ENCODE results near the gene ATP5IF1. TPM values are rescaled to one million over a fixed set of nuclear protein-coding genes. Genes with fewer than 3 reads are reported as not detected.
A peak's percentile ranks its signal among the peaks of the same experiment; 100 is the strongest.

The ATP5IF1 gene
- total and polyA plus RNA-seq, 4 donors: 89.1 to 310 (median 245) TPM

- peaks cover 71% of the 10 kb centered on the region for H3K36me3 ChIP-seq (ENCODE audit: control insufficient read depth, insufficient read depth, low read length)
- H3K9me3 ChIP-seq (ENCODE audit: control insufficient read depth, insufficient read depth, low read length): no peaks in the 10 kb centered on the region
- no peak overlapping the region for H3K4me3 ChIP-seq (ENCODE audit: low read depth, low read length)
- H3K27me3 ChIP-seq (ENCODE audit: control insufficient read depth, insufficient read depth, low read length): no peaks in the 10 kb centered on the region
- 100% methylated on average over 3 of the region's 5 CpGs for WGBS (ENCODE audit: insufficient coverage)
- H3K4me1 ChIP-seq (ENCODE audit: control insufficient read depth, insufficient read depth, low read length): peaks cover 4% of the 10 kb centered on the region
- H3K27ac ChIP-seq (ENCODE audit: low read depth, low read length): no peak overlapping the region
- no peak for DNase-seq (ENCODE audit: low read depth in 4 of 6, low spot score in 6 of 6)
Measured at GRCh38 chr1:28278763-28279162, 42.8 kb downstream of the ATP5IF1 start.

- 100% methylated on average over 4 of the region's 7 CpGs for WGBS (ENCODE audit: insufficient coverage)
- H3K4me1 ChIP-seq (ENCODE audit: control insufficient read depth, insufficient read depth, low read length): peaks cover 4% of the 10 kb centered on the region
- H3K27me3 ChIP-seq (ENCODE audit: control insufficient read depth, insufficient read depth, low read length): no peaks in the 10 kb centered on the region
- no peak overlapping the region for H3K4me3 ChIP-seq (ENCODE audit: low read depth, low read length)
- no peak overlapping the region for H3K27ac ChIP-seq (ENCODE audit: low read depth, low read length)
- H3K9me3 ChIP-seq (ENCODE audit: control insufficient read depth, insufficient read depth, low read length): no peaks in the 10 kb centered on the region
- H3K36me3 ChIP-seq (ENCODE audit: control insufficient read depth, insufficient read depth, low read length): peaks cover 64% of the 10 kb centered on the region
- DNase-seq (ENCODE audit: low read depth in 4 of 6, low spot score in 6 of 6): no peak
Measured at GRCh38 chr1:28279721-28280120, 43.8 kb downstream of the ATP5IF1 start.

- Histone ChIP-seq H3K27me3 (ENCODE audit: control insufficient read depth, insufficient read depth, low read length) (no peaks in the 10 kb centered on the region), H3K36me3 (ENCODE audit: control insufficient read depth, insufficient read depth, low read length) (peaks cover 60% of the 10 kb centered on the region), H3K9me3 (ENCODE audit: control insufficient read depth, insufficient read depth, low read length) (no peaks in the 10 kb centered on the region), H3K4me1 (ENCODE audit: control insufficient read depth, insufficient read depth, low read length) (peaks cover 4% of the 10 kb centered on the region), H3K27ac (ENCODE audit: low read depth, low read length) (no peak overlapping the region), H3K4me3 (ENCODE audit: low read depth, low read length) (no peak overlapping the region)
- 75% methylated on average over 8 of the region's 8 CpGs for WGBS (ENCODE audit: insufficient coverage)
- no peak for DNase-seq (ENCODE audit: low read depth in 4 of 6, low spot score in 6 of 6)
Measured at GRCh38 chr1:28280501-28280900, 44.6 kb downstream of the ATP5IF1 start.

- 65% methylated on average over 2 of the region's 5 CpGs for WGBS (ENCODE audit: insufficient coverage)
- Histone ChIP-seq H3K4me1 (ENCODE audit: control insufficient read depth, insufficient read depth, low read length) (peaks cover 4% of the 10 kb centered on the region), H3K9me3 (ENCODE audit: control insufficient read depth, insufficient read depth, low read length) (no peaks in the 10 kb centered on the region), H3K4me3 (ENCODE audit: low read depth, low read length) (no peak overlapping the region), H3K27me3 (ENCODE audit: control insufficient read depth, insufficient read depth, low read length) (no peaks in the 10 kb centered on the region), H3K27ac (ENCODE audit: low read depth, low read length) (no peak overlapping the region), H3K36me3 (ENCODE audit: control insufficient read depth, insufficient read depth, low read length) (peaks cover 55% of the 10 kb centered on the region)
- no peak for DNase-seq (ENCODE audit: low read depth in 4 of 6, low spot score in 6 of 6)
Measured at GRCh38 chr1:28280977-28281381, 45.1 kb downstream of the ATP5IF1 start.

- H3K36me3 ChIP-seq (ENCODE audit: control insufficient read depth, insufficient read depth, low read length): peaks cover 52% of the 10 kb centered on the region
Measured at GRCh38 chr1:28281608-28282425, 45.9 kb downstream of the ATP5IF1 start.

GRCh38 chr1:28282426-28283407 is 46.8 kb downstream of the ATP5IF1 start:
- no peak overlapping the region for H3K27ac ChIP-seq (ENCODE audit: low read depth, low read length)
- peaks cover 46% of the 10 kb centered on the region for H3K36me3 ChIP-seq (ENCODE audit: control insufficient read depth, insufficient read depth, low read length)
- no peaks in the 10 kb centered on the region for H3K9me3 ChIP-seq (ENCODE audit: control insufficient read depth, insufficient read depth, low read length)
- H3K4me1 ChIP-seq (ENCODE audit: control insufficient read depth, insufficient read depth, low read length): peaks cover 4% of the 10 kb centered on the region
- WGBS (ENCODE audit: insufficient coverage): 87% methylated on average over 10 of the region's 14 CpGs
- DNase-seq (ENCODE audit: low read depth in 4 of 6, low spot score in 6 of 6): no peak
- no peak overlapping the region for H3K4me3 ChIP-seq (ENCODE audit: low read depth, low read length)
- H3K27me3 ChIP-seq (ENCODE audit: control insufficient read depth, insufficient read depth, low read length): no peaks in the 10 kb centered on the region

More at GRCh38 chr1:28281608-28282425, 45.9 kb downstream of the ATP5IF1 start:
- H3K27ac ChIP-seq (ENCODE audit: low read depth, low read length): no peak overlapping the region
- 87% methylated on average over 14 of the region's 14 CpGs for WGBS (ENCODE audit: insufficient coverage)
- H3K4me1 ChIP-seq (ENCODE audit: control insufficient read depth, insufficient read depth, low read length): peaks cover 4% of the 10 kb centered on the region
- H3K27me3 ChIP-seq (ENCODE audit: control insufficient read depth, insufficient read depth, low read length): no peaks in the 10 kb centered on the region
- no peak for DNase-seq (ENCODE audit: low read depth in 4 of 6, low spot score in 6 of 6)
- H3K4me3 ChIP-seq (ENCODE audit: low read depth, low read length): no peak overlapping the region
- H3K9me3 ChIP-seq (ENCODE audit: control insufficient read depth, insufficient read depth, low read length): no peaks in the 10 kb centered on the region

GRCh38 chr1:28286111-28286510 is 50.2 kb downstream of the ATP5IF1 start:
- H3K27ac ChIP-seq (ENCODE audit: low read depth, low read length): no peak overlapping the region
- no peak overlapping the region for H3K4me3 ChIP-seq (ENCODE audit: low read depth, low read length)
- no peaks in the 10 kb centered on the region for H3K27me3 ChIP-seq (ENCODE audit: control insufficient read depth, insufficient read depth, low read length)
- peak in 1 of 6 donors; percentile 53 for DNase-seq (ENCODE audit: low read depth in 4 of 6, low spot score in 6 of 6)
- no peaks in the 10 kb centered on the region for H3K9me3 ChIP-seq (ENCODE audit: control insufficient read depth, insufficient read depth, low read length)
- no CpG with 5 or more reads among the region's 2 CpGs for WGBS (ENCODE audit: insufficient coverage)
- H3K4me1 ChIP-seq (ENCODE audit: control insufficient read depth, insufficient read depth, low read length): peaks cover 4% of the 10 kb centered on the region
- peaks cover 15% of the 10 kb centered on the region for H3K36me3 ChIP-seq (ENCODE audit: control insufficient read depth, insufficient read depth, low read length)

Other genes with a start within 250 kb of the ATP5IF1 start
- gene EYA3, start 147.5 kb upstream of the ATP5IF1 start, total RNA-seq: 10 to 100 TPM; 14.3 to 15.8 TPM
- gene EYA3, start 147.5 kb upstream of the ATP5IF1 start, polyA plus RNA-seq (ENCODE audit: insufficient read length in 2 of 2): 10 to 100 TPM; 14.4 to 17.5 TPM
- 1 to 10 TPM; 4.7 to 7.9 TPM for gene PTAFR, start 59.4 kb upstream of the ATP5IF1 start, total RNA-seq
- gene PTAFR, start 59.4 kb upstream of the ATP5IF1 start, polyA plus RNA-seq (ENCODE audit: insufficient read length in 2 of 2): 1 to 10 TPM; 6.8 to 9.9 TPM
- 100 to 1,000 TPM in 1 of 2 donors, 10 to 100 TPM in 1; 49.3 to 134 TPM for gene DNAJC8, start 3.1 kb upstream of the ATP5IF1 start, total RNA-seq
- gene DNAJC8, start 3.1 kb upstream of the ATP5IF1 start, polyA plus RNA-seq (ENCODE audit: insufficient read length in 2 of 2): 100 to 1,000 TPM; 142 to 145 TPM
- gene SESN2, start 23.4 kb downstream of the ATP5IF1 start, total RNA-seq: 10 to 100 TPM in 1 of 2 donors, 1 to 10 TPM in 1; 5.8 to 10.1 TPM
- 10 to 100 TPM; 16.6 to 17.6 TPM for gene SESN2, start 23.4 kb downstream of the ATP5IF1 start, polyA plus RNA-seq (ENCODE audit: insufficient read length in 2 of 2)
- gene MED18, start 92.9 kb downstream of the ATP5IF1 start, total RNA-seq: 10 to 100 TPM; 13.3 to 14.4 TPM
- gene MED18, start 92.9 kb downstream of the ATP5IF1 start, polyA plus RNA-seq (ENCODE audit: insufficient read length in 2 of 2): 10 to 100 TPM; 13.0 to 16.6 TPM
- gene PHACTR4, start 133.6 kb downstream of the ATP5IF1 start, total RNA-seq: 10 to 100 TPM; 14.2 to 18.8 TPM
- 10 to 100 TPM; 39.5 to 40.2 TPM for gene PHACTR4, start 133.6 kb downstream of the ATP5IF1 start, polyA plus RNA-seq (ENCODE audit: insufficient read length in 2 of 2)

All from spinal cord (tissue), 10 donors.